DOHH2 (cell line): ENCODE data around the gene PCDHB1.

Experiments
- H3F3A ChIP-seq: fragments of 200-600 bp; sonication (generic), shearing (Covaris generic); 2 replicates; pipeline ENCODE4 v1.6.0; 2016; ENCODE audit warnings: antibody characterized with exemption, mild to moderate bottlenecking; ENCODE audit not compliant: control insufficient read depth, insufficient read depth
- H3K27ac ChIP-seq: fragments of 200-600 bp; sonication (generic); 2 replicates; pipeline ENCODE4 v1.5.1; 2014; ENCODE audit warnings: low read depth, mild to moderate bottlenecking, low read length, moderate library complexity
- H3K27me3 ChIP-seq: fragments of 200-600 bp; sonication (generic); 2 replicates; pipeline ENCODE4 v1.6.1; 2014; ENCODE audit warnings: mild to moderate bottlenecking, low read length, mixed read lengths; ENCODE audit not compliant: control insufficient read depth
- H3K36me3 ChIP-seq: fragments of 200-600 bp; sonication (generic); 2 replicates; pipeline ENCODE4 v1.6.1; 2014; ENCODE audit warnings: mild to moderate bottlenecking, low read length, moderate library complexity, mixed read lengths; ENCODE audit not compliant: control insufficient read depth
- H3K4me1 ChIP-seq: fragments of 200-600 bp; sonication (generic); 2 replicates; pipeline ENCODE4 v1.6.1; 2014; ENCODE audit warnings: mild to moderate bottlenecking, low read length, mixed read lengths; ENCODE audit not compliant: control insufficient read depth
- H3K4me2 ChIP-seq: fragments of 200-600 bp; sonication (generic); 2 replicates; pipeline ENCODE4 v1.6.0; 2014; ENCODE audit warnings: mild to moderate bottlenecking, low read length, moderate library complexity
- H3K4me3 ChIP-seq: fragments of 200-600 bp; sonication (generic); 2 replicates; pipeline ENCODE4 v1.5.1; 2014; ENCODE audit warnings: mild to moderate bottlenecking, low read length, mixed read lengths
- H3K79me2 ChIP-seq: fragments of 200-600 bp; sonication (generic); 2 replicates; pipeline ENCODE4 v1.6.1; 2014; ENCODE audit warnings: mild to moderate bottlenecking, low read length, mixed read lengths; ENCODE audit not compliant: control insufficient read depth
- H3K9me2 ChIP-seq: fragments of 200-600 bp; sonication (generic); replicated peaks from 2 replicates; pipeline ENCODE4 v1.6.1; 2014; ENCODE audit warnings: mild to moderate bottlenecking, low read length, mixed read lengths; ENCODE audit not compliant: control insufficient read depth
- H3K9me3 ChIP-seq: fragments of 200-600 bp; sonication (generic); 2 replicates; pipeline ENCODE4 v1.6.1; 2014; ENCODE audit warnings: antibody characterized with exemption, low read length, mixed read lengths; ENCODE audit not compliant: control insufficient read depth, insufficient read depth
- H4K20me1 ChIP-seq: fragments of 200-600 bp; sonication (generic); 2 replicates; pipeline ENCODE4 v1.6.0; 2014; ENCODE audit warnings: low read depth, mild to moderate bottlenecking, antibody characterized with exemption, low read length, moderate library complexity; ENCODE audit not compliant: control insufficient read depth, insufficient read depth
- EZH2phosphoT487 ChIP-seq: fragments of 200-600 bp; sonication (generic); IDR thresholded peaks from 2 replicates; pipeline ENCODE4 v1.6.1; 2017; ENCODE audit warnings: borderline replicate concordance, mild to moderate bottlenecking, antibody characterized with exemption, low read length, moderate library complexity, mixed read lengths
- TF ChIP-seq, protein P1 (sequence below): fragments of 200-600 bp; sonication (generic); IDR thresholded peaks from one replicate; pipeline ENCODE4 v1.5.1; 2014; ENCODE audit warnings: antibody characterized with exemption, mild to moderate bottlenecking, low read depth, low read length; ENCODE audit not compliant: poor library complexity, severe bottlenecking

Gene PCDHB1

GRCh38 chr5:141002605-141002965, 48.6 kb upstream of the PCDHB1 start:
- Histone ChIP-seq H3K4me1 (no peaks in the 10 kb centered on the region), H3K79me2 (no peaks in the 10 kb centered on the region), H3K9me2 (no peaks in the 10 kb centered on the region), H3K4me2 (no peak overlapping the region), H3K27me3 (no peaks in the 10 kb centered on the region), H4K20me1 (no peaks in the 10 kb centered on the region), H3K9me3 (no peaks in the 10 kb centered on the region), H3K36me3 (no peaks in the 10 kb centered on the region), H3K27ac (no peak overlapping the region), H3F3A (no peaks in the 10 kb centered on the region), H3K4me3 (no peak overlapping the region)
- TF ChIP-seq EZH2phosphoT487 = no peak
- TF ChIP-seq, protein P1, sequence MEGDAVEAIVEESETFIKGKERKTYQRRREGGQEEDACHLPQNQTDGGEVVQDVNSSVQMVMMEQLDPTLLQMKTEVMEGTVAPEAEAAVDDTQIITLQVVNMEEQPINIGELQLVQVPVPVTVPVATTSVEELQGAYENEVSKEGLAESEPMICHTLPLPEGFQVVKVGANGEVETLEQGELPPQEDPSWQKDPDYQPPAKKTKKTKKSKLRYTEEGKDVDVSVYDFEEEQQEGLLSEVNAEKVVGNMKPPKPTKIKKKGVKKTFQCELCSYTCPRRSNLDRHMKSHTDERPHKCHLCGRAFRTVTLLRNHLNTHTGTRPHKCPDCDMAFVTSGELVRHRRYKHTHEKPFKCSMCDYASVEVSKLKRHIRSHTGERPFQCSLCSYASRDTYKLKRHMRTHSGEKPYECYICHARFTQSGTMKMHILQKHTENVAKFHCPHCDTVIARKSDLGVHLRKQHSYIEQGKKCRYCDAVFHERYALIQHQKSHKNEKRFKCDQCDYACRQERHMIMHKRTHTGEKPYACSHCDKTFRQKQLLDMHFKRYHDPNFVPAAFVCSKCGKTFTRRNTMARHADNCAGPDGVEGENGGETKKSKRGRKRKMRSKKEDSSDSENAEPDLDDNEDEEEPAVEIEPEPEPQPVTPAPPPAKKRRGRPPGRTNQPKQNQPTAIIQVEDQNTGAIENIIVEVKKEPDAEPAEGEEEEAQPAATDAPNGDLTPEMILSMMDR = no peak

DNA sequence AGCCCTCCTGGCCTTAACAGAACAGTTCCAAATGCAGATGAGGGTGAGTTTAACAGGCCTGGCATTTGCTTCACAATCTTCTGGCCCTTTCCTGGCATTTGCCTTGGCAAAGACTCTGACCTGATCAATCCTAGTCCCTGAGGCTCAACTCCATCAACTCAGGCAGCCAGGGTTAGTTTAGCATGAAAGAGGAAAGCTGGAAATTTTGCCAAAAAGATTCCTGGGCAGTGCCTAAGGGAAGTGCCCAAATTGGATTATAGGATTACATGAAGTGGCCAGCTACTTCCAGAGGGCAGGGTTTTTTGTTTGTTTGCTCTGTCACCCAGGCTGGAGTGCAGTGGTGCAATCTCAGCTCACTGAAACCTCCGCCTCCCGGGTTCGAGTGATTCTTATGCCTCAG, 48.1 kb upstream of the PCDHB1 start:
- Histone ChIP-seq H3F3A (no peaks in the 10 kb centered on the region), H3K4me2 (no peak overlapping the region), H3K4me1 (no peaks in the 10 kb centered on the region), H4K20me1 (no peaks in the 10 kb centered on the region), H3K4me3 (no peak overlapping the region), H3K36me3 (no peaks in the 10 kb centered on the region), H3K79me2 (no peaks in the 10 kb centered on the region), H3K27me3 (no peaks in the 10 kb centered on the region), H3K9me2 (no peaks in the 10 kb centered on the region), H3K9me3 (no peaks in the 10 kb centered on the region), H3K27ac (no peak overlapping the region)
- TF ChIP-seq, protein P1 = no peak
- no peak for TF ChIP-seq EZH2phosphoT487

GRCh38 chr5:141003791-141004611, 47.2 kb upstream of the PCDHB1 start:
- no peaks in the 10 kb centered on the region for H4K20me1 ChIP-seq
- H3K4me3 ChIP-seq = no peak overlapping the region
- no peaks in the 10 kb centered on the region for H3K9me3 ChIP-seq
- no peak for TF ChIP-seq EZH2phosphoT487
- TF ChIP-seq, protein P1 = no peak
- no peaks in the 10 kb centered on the region for H3F3A ChIP-seq
- H3K9me2 ChIP-seq = no peaks in the 10 kb centered on the region
- no peaks in the 10 kb centered on the region for H3K36me3 ChIP-seq
- H3K4me2 ChIP-seq = no peak overlapping the region
- no peaks in the 10 kb centered on the region for H3K79me2 ChIP-seq
- no peak overlapping the region for H3K27ac ChIP-seq
- H3K4me1 ChIP-seq = no peaks in the 10 kb centered on the region
- H3K27me3 ChIP-seq = no peaks in the 10 kb centered on the region
